C4-2B (cell line): ENCODE data around the gene CSPG5.

ENCODE experiments used
- ZFX ChIP-seq: fragments of 450-650 bp; IDR thresholded peaks from 2 replicates; pipeline ENCODE4 v1.6.1; 2017
- TF ChIP-seq, protein P1 (sequence below): fragments of 450-650 bp; conservative IDR thresholded peaks from 2 replicates; pipeline ENCODE4 v1.5.1; 2017; ENCODE audit warnings: mild to moderate bottlenecking

DNA sequence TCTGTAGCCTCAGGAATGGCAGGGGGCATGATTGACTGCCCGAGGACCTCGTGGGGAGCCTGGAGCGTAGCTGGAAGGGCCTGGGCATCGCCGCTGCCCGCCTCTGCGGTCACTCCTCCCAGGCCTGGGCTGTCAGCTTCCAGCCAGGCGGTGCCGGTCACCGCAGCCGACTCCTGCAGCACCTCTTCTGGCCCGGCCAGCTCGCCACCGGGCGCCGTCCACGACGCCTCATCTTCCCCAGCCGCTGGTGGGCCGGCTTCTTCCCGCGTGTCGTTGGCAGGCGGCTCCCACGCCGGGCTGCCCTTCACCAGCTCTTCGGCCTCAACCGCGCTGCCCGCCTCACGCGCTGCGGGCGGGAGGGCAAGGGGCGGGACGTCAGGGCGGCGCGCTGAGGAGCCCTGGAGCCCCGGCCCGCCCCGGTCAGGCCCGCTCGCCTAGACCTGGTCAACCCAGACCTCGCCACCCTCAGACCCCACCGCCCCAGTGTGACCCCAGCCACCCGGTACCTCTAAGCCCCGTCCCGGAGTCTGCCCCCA is 1.0 kb downstream of the CSPG5 start:
- TF ChIP-seq, protein P1, sequence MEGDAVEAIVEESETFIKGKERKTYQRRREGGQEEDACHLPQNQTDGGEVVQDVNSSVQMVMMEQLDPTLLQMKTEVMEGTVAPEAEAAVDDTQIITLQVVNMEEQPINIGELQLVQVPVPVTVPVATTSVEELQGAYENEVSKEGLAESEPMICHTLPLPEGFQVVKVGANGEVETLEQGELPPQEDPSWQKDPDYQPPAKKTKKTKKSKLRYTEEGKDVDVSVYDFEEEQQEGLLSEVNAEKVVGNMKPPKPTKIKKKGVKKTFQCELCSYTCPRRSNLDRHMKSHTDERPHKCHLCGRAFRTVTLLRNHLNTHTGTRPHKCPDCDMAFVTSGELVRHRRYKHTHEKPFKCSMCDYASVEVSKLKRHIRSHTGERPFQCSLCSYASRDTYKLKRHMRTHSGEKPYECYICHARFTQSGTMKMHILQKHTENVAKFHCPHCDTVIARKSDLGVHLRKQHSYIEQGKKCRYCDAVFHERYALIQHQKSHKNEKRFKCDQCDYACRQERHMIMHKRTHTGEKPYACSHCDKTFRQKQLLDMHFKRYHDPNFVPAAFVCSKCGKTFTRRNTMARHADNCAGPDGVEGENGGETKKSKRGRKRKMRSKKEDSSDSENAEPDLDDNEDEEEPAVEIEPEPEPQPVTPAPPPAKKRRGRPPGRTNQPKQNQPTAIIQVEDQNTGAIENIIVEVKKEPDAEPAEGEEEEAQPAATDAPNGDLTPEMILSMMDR: no peak
- no peak for TF ChIP-seq ZFX
